WERI-Rb-1 (cell line): Measurements from ENCODE around the gene SNRNP200.

ENCODE experiments used
- DNase-seq: peaks from one replicate; pipeline ENCODE4 v3.0.0-alpha.2; 2020
- H3K27ac ChIP-seq: fragments of 250-450 bp; sonication (Bioruptor Pico); 2 replicates; pipeline ENCODE4 v1.5.1; 2020; ENCODE audit warnings: mild to moderate bottlenecking, moderate library complexity
- H3K27me3 ChIP-seq: fragments of 250-450 bp; sonication (Bioruptor Pico); 2 replicates; pipeline ENCODE4 v1.5.1; 2021; ENCODE audit warnings: mild to moderate bottlenecking, low read depth, moderate library complexity; ENCODE audit not compliant: insufficient read depth, severe bottlenecking
- H3K36me3 ChIP-seq: fragments of 250-450 bp; sonication (Bioruptor Pico); 2 replicates; pipeline ENCODE4 v1.5.1; 2020; ENCODE audit warnings: mild to moderate bottlenecking, moderate library complexity
- H3K4me3 ChIP-seq: 2 replicates; pipeline ENCODE4 v1.5.1; 2011; ENCODE audit warnings: low read depth, mild to moderate bottlenecking, control low read depth, low read length
- H3K9me3 ChIP-seq: fragments of 250-450 bp; sonication (Bioruptor Pico); 2 replicates; pipeline ENCODE4 v1.5.1; 2021; ENCODE audit warnings: mild to moderate bottlenecking, moderate library complexity; ENCODE audit not compliant: severe bottlenecking
- CTCF ChIP-seq: IDR thresholded peaks from 2 replicates; pipeline ENCODE4 v1.5.1; 2011; ENCODE audit warnings: low read depth, mild to moderate bottlenecking, control low read depth, inconsistent platforms, low read length

Gene SNRNP200

GRCh38 chr2:96329874-96330273 is 24.5 kb upstream of the SNRNP200 start:
- H3K27ac ChIP-seq, result no peak overlapping the region

GRCh38 chr2:96329456-96329855 is 24.1 kb upstream of the SNRNP200 start:
- Histone ChIP-seq H3K9me3 (no peaks in the 10 kb centered on the region), H3K27me3 (no peaks in the 10 kb centered on the region), H3K36me3 (peaks cover 42% of the 10 kb centered on the region), H3K27ac (no peak overlapping the region), H3K4me3 (no peak overlapping the region)
- TF ChIP-seq CTCF, result no peak
- DNase-seq, result no peak

More at GRCh38 chr2:96329874-96330273, 24.5 kb upstream of the SNRNP200 start:
- no peak overlapping the region for H3K4me3 ChIP-seq
- H3K36me3 ChIP-seq, result peaks cover 42% of the 10 kb centered on the region
- no peaks in the 10 kb centered on the region for H3K9me3 ChIP-seq
- no peak for DNase-seq
- TF ChIP-seq CTCF, result no peak
- no peaks in the 10 kb centered on the region for H3K27me3 ChIP-seq

GRCh38 chr2:96326990-96327820 is 21.9 kb upstream of the SNRNP200 start:
- no peaks in the 10 kb centered on the region for H3K27me3 ChIP-seq
- no peak for DNase-seq
- peaks cover 42% of the 10 kb centered on the region for H3K36me3 ChIP-seq
- H3K27ac ChIP-seq, result no peak overlapping the region
- no peak for TF ChIP-seq CTCF
- H3K9me3 ChIP-seq, result no peaks in the 10 kb centered on the region
- H3K4me3 ChIP-seq, result no peak overlapping the region

GRCh38 chr2:96326564-96326963 is 21.2 kb upstream of the SNRNP200 start:
- TF ChIP-seq CTCF, result no peak
- H3K27ac ChIP-seq, result no peak overlapping the region; the same call in 1 of the 2 replicates
- no peaks in the 10 kb centered on the region for H3K9me3 ChIP-seq
- H3K27me3 ChIP-seq, result no peaks in the 10 kb centered on the region
- no peak for DNase-seq
- H3K36me3 ChIP-seq, result peaks cover 42% of the 10 kb centered on the region
- no peak overlapping the region for H3K4me3 ChIP-seq

GRCh38 chr2:96325884-96326255 is 20.5 kb upstream of the SNRNP200 start:
- H3K27me3 ChIP-seq, result no peaks in the 10 kb centered on the region
- peak overlapping the region; percentile 67 for H3K4me3 ChIP-seq
- peak overlapping the region; percentile 90 for H3K27ac ChIP-seq
- H3K36me3 ChIP-seq, result peaks cover 37% of the 10 kb centered on the region
- H3K9me3 ChIP-seq, result no peaks in the 10 kb centered on the region
- DNase-seq, result no peak
- no peak for TF ChIP-seq CTCF
